Pancreas (tissue), 10 donors: ENCODE data around the gene SERPIND1. TPM values are rescaled to one million over a fixed set of nuclear protein-coding genes. Genes with fewer than 3 reads are reported as not detected.
A peak's percentile ranks its signal among the peaks of the same experiment; 100 is the strongest.

Experiments
- ATAC-seq, 4 donors: fragments of 200-7000 bp; cut with Tn5 transposase; one replicate each; pipeline versions ENCODE4 v1.8.0 to v1.9.1; 2020; ENCODE audit warnings: mild to moderate bottlenecking in 4 of 4, moderate library complexity in 4 of 4
- DNase-seq, 6 donors: peaks; one replicate each; pipeline ENCODE4 v3.0.0-alpha.2; 2020
- FAIRE-seq: peaks from 2 replicates; lab custom pipeline; 2012; peaks lifted over from hg19 to GRCh38; lab: Jason Lieb, UNC
- H3K27ac ChIP-seq, 4 donors: fragments of 200-600 bp; sonication (generic); 1 replicate in 3 of 4; 2 replicates in 1 of 4; pipeline versions ENCODE4 v1.5.0 to v1.8.0; 2020
- H3K27me3 ChIP-seq, 4 donors: fragments of 200-600 bp; one replicate each; pipeline ENCODE4 v1.8.0; 2021
- H3K36me3 ChIP-seq, 3 donors: fragments of 200-600 bp; sonication (generic) in 1 of 3; one replicate each; pipeline versions ENCODE4 v1.5.0 to v1.8.0; 2020 to 2021
- H3K4me1 ChIP-seq, 3 donors: fragments of 200-600 bp; one replicate each; pipeline ENCODE4 v1.8.0; 2021
- H3K4me3 ChIP-seq, 4 donors: fragments of 200-600 bp; sonication (generic) in 2 of 4; one replicate each; pipeline versions ENCODE4 v1.5.0 to v1.8.0; 2020 to 2021
- H3K9me3 ChIP-seq, 4 donors: fragments of 200-600 bp; one replicate each; pipeline ENCODE4 v1.8.0; 2021
- WGBS, 2 donors: extraction: QIAGEN DNeasy Blood & Tissue Kit; methylation state at CpG; one replicate each; pipeline ENCODE4 v1.1.7; 2013; 5-methylcytosine and 5-hydroxymethylcytosine counted together
- intact Hi-C, 3 donors: fragments of 100-400 bp; cut with DNase I; formaldehyde crosslinking; loops; one replicate each; pipeline versions ENCODE4 v1.11.1 to v1.14.2; 2022
- polyA plus RNA-seq, 2 donors: library from polyadenylated mRNA; stranded (reverse); fragments of 200-250 nt; gene quantifications; one replicate each; pipeline ENCODE4 v1.2.3, GENCODE V29; 2013
- total RNA-seq, 6 donors: library from RNA; stranded (reverse); fragmentation: NEBNext Ultra II Directional in 4 of 6; extraction: Animal tissue kit (Norgen Biotek cat#: 25700) in 4 of 6; gene quantifications; one replicate each; pipeline versions ENCODE4 v1.2.1 to v1.2.4, GENCODE V29; 2021 to 2023
- TF ChIP-seq, protein P1 (sequence below), 4 donors: fragments of 200-600 bp; sonication (generic) in 3 of 4; IDR thresholded peaks; one replicate each; pipeline versions ENCODE4 v1.5.0 to v1.8.0; 2021; ENCODE audit warnings: antibody characterized with exemption in 4 of 4
- donor health status: healthy with polysubstance abuse.
- donor health status: DM: no; HTN: no; CAD: no; lungs with moderate emphysema.
- donor health status: DM: no; HTN: no; CAD: no.
- donor health status: control.
- donor health status: control.
- donor health status: Bipolar disorder and iron deficiency.
- donor health status: DM: yes; HTN: yes; CAD: no.
- donor health status: DM: no; HTN: no; CAD: no.
- donor health status: DM: no; HTN: no; CAD: no.
- donor health status: DM: yes; HTN: yes; CAD: no.

Gene SERPIND1
- total and polyA plus RNA-seq, 8 donors, result 0.09 to 0.35 (median 0.21) TPM; not detected in 1

DNA sequence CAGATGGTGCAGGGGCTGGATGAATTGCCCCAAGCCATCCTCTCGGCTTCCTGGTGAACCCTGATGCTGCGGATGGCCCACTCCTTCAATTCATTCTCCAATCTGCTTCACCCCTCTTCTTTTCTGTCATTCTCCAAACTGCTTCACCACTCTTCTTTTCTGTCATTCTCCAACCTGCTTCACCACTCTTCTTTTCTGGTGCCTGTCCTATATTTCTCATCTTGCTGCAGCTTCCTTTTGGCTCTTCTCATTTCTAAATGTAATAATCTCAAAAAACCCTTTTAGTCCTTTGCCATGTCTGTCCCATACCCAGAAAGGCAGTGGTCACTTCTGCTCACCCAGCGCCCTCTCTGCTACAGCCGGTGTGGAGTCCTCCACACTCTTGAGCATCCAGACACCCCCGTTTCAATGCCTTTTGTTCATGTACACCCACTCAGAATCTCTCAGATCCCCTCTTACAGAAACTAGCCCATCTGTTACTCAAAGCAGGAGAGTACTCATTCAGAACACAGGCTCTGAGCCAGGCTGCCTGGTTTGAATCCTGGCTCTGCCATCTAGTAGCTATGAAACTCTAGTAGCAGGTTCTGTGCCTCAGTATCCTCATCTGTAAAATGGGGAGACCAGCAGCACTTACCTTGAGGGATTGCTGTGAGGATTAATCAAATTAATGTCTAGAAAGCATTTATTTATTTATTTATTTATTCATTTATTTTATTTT, 14.9 kb downstream of the SERPIND1 start:
- peaks cover 5 to 9% (median 7%) of the 10 kb centered on the region in 3 donors for H3K4me1 ChIP-seq
- ATAC-seq (no peak), FAIRE-seq (no peak), DNase-seq (no peak)
- H3K4me3 ChIP-seq, result no peak overlapping the region
- peaks cover 0 to 8% (median 0%) of the 10 kb centered on the region in 3 donors for H3K36me3 ChIP-seq
- H3K9me3 ChIP-seq, result no peaks in the 10 kb centered on the region
- H3K27me3 ChIP-seq, result no peaks in the 10 kb centered on the region
- intact Hi-C loops, result no loop called here
- no peak overlapping the region for H3K27ac ChIP-seq
- TF ChIP-seq, protein P1, sequence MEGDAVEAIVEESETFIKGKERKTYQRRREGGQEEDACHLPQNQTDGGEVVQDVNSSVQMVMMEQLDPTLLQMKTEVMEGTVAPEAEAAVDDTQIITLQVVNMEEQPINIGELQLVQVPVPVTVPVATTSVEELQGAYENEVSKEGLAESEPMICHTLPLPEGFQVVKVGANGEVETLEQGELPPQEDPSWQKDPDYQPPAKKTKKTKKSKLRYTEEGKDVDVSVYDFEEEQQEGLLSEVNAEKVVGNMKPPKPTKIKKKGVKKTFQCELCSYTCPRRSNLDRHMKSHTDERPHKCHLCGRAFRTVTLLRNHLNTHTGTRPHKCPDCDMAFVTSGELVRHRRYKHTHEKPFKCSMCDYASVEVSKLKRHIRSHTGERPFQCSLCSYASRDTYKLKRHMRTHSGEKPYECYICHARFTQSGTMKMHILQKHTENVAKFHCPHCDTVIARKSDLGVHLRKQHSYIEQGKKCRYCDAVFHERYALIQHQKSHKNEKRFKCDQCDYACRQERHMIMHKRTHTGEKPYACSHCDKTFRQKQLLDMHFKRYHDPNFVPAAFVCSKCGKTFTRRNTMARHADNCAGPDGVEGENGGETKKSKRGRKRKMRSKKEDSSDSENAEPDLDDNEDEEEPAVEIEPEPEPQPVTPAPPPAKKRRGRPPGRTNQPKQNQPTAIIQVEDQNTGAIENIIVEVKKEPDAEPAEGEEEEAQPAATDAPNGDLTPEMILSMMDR (IDR thresholded peaks at IDR 0.05), result no peak
- WGBS, 2 donors, result 94 to 96% methylated on average over 5 of the region's 5 CpGs

DNA sequence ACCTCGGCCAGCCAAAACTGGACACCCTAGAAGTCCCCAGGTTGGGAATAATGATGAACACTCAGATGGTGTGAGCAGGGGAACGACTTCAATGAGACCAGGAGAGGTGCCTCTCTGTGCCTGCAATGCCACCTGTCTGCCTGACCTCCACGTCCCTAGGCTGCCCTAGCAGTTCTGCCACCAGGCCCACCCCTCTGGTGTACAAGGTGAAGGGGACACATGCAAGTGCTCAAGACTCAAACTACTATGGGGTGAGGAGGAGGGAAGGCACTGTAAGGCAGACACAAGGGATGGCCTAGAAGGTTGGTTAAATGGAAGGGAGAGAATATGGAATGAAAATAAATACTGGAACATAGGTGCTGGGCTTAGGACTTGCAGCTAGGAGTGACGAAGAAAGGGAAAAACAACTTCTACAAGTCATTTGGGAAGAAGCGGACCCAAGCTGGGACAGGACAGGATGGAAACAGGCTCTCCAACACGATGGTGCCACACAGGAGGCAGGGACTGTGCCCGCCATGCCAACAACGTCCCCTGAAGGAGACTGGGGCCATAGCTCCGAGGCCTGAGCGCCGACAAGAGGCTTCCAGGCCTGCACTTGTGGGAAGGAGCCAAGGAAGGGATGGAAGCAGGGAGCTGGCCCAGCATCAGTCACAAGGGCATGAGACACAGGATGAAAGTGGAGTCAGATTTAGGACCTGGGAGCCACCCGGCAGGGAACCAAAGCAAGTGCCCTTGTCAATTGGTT, 18.5 kb downstream of the SERPIND1 start:
- no peak overlapping the region for H3K4me3 ChIP-seq
- peaks cover 0 to 21% (median 0%) of the 10 kb centered on the region in 3 donors for H3K36me3 ChIP-seq
- H3K27me3 ChIP-seq, result no peaks in the 10 kb centered on the region
- WGBS, 2 donors, result 96 to 99% methylated on average over 12 of the region's 12 CpGs
- no peak overlapping the region for H3K27ac ChIP-seq
- no peaks in the 10 kb centered on the region for H3K9me3 ChIP-seq
- TF ChIP-seq, protein P1 (IDR thresholded peaks at IDR 0.05), result no peak
- intact Hi-C loops, result no loop called here
- H3K4me1 ChIP-seq, result no peaks in the 10 kb centered on the region
- FAIRE-seq, result no peak
- no peak for ATAC-seq
- DNase-seq, result no peak

DNA sequence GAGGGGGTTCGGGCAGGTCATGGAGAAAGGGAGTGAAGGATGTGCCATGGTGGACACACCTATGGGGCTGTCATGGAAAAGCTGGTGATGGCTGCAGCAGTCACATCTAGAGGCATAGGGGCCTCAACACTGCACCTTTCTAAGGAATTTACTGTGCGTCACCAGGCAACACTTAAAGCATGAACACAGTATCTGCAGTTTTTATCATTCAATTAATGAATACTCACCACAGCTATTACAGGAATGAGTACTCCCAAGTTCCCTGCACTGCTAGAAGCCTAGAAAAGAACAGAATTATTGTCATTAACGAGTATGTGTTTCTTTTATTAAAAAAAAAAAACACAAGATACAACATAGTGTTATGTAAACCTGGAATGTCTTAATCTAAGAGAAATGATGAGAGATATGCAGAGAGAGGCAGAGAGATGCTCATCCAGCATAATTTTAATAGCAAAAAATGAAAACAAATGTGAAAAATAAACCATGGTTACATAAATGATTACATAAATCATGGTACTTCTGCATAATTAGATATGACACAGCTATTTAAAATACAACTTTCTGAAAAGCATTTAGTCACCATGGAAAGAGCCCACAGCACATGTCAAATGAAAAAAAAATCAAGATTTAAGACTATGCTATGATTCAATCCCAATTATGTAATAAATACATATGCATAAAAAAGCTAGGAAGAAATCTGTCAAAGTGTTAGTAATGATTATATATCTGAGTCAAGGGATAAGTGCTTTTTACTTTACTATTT, 19.2 kb downstream of the SERPIND1 start:
- no peak overlapping the region for H3K4me3 ChIP-seq
- intact Hi-C loops, result no loop called here
- 88 to 92% methylated on average over 3 of the region's 3 CpGs for WGBS, 2 donors
- TF ChIP-seq, protein P1 (IDR thresholded peaks at IDR 0.05), result no peak
- peaks cover 0 to 26% (median 0%) of the 10 kb centered on the region in 3 donors for H3K36me3 ChIP-seq
- FAIRE-seq (no peak), ATAC-seq (no peak), DNase-seq (no peak)
- H3K27ac ChIP-seq, result no peak overlapping the region
- no peaks in the 10 kb centered on the region for H3K9me3 ChIP-seq
- no peaks in the 10 kb centered on the region for H3K4me1 ChIP-seq
- no peaks in the 10 kb centered on the region for H3K27me3 ChIP-seq

DNA sequence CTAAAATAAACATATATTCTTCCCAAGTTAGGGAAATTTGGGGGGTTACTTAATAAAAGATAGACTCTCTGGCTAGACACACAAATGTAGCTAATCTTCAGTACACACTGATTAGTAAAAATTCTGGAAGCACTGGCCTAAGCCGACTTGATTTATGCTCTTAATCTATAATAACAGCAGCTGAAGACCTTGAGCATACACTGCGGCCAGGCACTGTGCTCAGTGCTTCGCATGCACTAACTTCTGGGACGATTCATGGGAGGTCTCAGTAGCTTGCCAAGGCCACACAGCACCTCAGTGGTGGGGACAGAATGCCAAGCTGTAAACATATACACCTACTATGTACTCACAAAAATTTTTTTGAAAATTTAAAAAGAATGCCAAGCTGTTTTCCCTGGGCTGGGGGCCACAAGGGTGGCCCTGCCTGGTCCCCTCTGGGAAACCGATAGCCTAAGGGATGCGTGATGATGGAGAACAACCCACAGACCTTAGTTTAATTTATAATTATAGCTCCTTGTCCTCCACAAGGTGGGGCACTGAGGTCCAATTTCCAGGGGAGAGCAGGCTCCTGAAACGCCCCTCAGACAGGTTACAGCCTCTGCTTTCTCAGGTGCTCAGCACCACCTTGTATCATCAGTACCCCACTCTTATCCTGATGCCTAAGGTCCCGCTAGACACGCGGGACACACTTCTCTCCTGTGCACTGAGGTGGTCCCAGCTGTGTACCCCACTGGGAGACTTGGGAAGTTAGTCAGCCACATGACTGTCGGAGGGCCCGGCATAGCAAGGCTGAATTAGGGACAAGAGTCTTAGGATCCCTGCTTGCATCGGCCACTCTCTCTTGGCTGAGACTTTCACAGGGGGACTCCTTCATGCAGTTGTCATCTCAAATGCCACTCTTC, 20.1 kb downstream of the SERPIND1 start:
- H3K4me1 ChIP-seq, result no peaks in the 10 kb centered on the region
- intact Hi-C loops, result no loop called here
- no peak for DNase-seq
- no peak for FAIRE-seq
- H3K9me3 ChIP-seq, result no peaks in the 10 kb centered on the region
- TF ChIP-seq, protein P1 (IDR thresholded peaks at IDR 0.05), result no peak
- H3K27me3 ChIP-seq, result no peaks in the 10 kb centered on the region
- H3K4me3 ChIP-seq, result no peak overlapping the region
- H3K36me3 ChIP-seq, result peaks cover 0 to 30% (median 0%) of the 10 kb centered on the region in 3 donors
- H3K27ac ChIP-seq, result no peak overlapping the region
- ATAC-seq, result peak; percentile 47 to 67 (median 62)
- 66 to 68% methylated on average over 13 of the region's 13 CpGs for WGBS, 2 donors
